Dedifferentiated amniotic fluid mesenchymal stem cell (primary cell): ENCODE results near the gene MYH10.

Experiments
- DNase-seq: peaks from one replicate; pipeline ENCODE4 v3.0.0-alpha.2; 2016; ENCODE audit errors: extremely low spot score

MYH10 gene

DNA sequence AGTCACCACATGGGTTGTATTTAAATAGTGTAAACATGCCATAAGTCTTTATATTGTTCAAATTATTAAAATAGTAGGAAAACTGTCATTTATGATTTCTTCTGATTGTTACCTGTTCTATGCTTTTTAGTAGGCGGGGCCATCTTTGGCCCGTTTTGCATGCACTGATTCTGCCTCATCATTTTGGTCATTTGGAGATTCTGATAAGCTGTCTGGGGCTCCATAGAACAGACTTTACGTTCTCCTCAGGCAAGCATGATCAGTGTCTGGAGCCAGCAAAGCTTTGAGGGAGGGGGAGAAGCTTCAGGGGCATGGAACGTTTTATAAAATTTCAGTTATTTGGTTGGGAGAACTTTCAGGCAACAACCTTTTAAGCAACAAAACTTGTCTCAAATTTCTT is 186.0 kb downstream of the MYH10 start:
- DNase-seq: no peak

DNA sequence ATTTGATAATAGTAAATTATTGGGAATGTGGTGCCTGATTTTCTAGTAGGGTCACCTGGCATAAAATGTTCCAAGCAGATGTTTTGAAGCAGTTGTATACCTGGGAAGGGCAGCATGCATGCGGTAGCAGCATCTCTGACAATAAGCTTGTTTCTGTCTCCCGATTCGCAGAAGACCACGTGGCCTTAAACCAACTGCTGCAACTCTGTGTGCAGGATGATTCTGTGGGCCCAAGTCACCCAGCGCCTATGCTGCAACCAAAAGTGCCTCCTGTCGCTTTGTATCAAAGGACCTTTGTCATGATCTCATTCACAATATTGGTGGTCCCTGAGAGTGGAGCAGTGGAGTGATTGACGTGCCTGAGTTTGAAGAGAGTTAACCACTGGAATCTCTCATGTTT is 186.8 kb downstream of the MYH10 start:
- DNase-seq: no peak

DNA sequence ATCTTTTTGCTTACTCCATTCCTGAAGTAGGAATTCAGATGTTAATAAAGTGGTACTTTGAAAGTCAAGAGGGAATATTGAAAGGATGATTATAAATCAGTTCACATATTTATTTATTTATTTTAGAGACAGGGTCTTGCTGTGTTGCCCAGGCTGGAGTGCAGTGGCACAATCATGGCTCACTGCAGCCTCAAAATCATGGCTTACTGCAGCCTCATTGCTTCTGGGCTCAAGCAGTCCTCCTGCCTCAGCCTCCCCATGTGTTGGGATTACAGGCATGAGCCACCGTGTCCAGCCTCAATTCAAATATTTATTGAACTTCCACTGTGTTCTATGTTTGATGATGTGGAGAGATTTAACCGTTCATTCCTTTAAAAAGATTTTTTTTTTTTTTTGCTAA is 188.2 kb downstream of the MYH10 start:
- no peak for DNase-seq

DNA sequence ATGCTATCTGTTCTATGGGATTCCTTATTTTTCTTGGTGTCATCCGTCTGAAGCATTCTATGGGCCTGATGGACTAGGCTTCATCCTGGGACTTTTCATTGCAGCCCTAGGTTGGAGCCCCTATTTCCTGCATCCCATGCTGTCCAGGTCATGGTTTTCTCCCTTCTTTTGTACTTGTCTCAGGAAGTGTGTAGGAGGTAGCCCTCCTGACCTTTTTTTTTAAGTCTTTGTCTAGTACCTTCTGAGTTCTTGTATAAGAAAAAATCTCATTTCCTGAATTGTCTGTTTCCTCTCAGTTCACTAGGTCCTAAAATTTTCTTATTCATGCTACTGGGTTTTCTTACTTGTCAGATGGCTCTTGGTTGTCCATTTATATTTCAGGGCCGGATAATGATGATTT is 188.8 kb downstream of the MYH10 start:
- DNase-seq: no peak

DNA sequence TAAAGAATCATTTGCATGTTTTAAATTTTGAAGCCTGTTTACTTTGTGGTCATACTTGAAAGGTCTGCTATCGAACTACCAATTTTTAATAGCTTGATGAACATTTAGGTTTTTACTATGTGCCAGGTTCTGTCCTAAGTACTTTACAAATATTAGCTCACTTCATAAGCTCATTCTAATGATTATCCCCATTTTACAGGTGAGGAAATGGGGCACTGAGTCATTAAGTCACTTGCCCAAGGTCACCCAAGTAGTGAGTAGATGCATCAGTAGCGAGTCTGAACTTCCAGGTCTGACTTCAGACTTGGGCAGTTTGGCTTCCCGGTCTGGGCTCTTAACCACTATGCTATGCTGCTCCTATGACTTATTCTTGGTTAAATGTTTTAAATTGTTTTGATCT is 190.8 kb downstream of the MYH10 start:
- no peak for DNase-seq

DNA sequence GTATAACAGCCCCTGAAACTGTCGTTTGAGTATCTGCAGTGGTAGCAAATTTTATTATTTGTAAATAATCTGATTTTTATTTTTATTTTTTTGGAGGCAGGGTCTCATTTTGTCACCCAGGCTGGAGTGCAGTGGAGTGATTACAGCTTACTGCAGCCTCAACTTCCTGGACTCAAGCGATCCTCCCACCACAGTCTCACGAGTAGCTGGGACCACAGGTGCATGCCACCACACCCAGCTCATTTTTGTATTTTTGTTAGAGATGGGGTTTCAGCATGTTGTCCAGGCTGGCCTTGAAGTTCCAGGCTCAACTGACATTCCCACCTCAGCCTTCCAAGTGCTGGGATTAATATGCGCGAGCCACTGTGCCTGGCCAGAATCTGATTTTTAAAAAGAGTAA is 192.1 kb downstream of the MYH10 start:
- DNase-seq: no peak

DNA sequence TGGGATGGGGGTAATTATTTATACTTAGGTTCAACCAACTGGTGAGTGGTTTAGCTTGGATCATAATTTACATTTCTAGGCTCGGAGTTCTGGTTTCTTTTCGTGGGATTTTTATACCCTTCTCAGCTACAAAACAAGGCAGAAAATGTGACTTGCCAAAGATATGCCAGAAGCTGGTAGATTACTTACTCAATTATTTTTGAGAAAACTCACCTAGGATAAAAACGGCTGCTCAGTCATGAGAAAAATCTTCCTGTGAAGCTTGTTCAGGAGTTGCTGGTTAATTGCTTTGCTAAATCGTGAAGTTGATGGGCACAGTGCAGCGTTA is 193.7 kb downstream of the MYH10 start:
- no peak for DNase-seq

DNA sequence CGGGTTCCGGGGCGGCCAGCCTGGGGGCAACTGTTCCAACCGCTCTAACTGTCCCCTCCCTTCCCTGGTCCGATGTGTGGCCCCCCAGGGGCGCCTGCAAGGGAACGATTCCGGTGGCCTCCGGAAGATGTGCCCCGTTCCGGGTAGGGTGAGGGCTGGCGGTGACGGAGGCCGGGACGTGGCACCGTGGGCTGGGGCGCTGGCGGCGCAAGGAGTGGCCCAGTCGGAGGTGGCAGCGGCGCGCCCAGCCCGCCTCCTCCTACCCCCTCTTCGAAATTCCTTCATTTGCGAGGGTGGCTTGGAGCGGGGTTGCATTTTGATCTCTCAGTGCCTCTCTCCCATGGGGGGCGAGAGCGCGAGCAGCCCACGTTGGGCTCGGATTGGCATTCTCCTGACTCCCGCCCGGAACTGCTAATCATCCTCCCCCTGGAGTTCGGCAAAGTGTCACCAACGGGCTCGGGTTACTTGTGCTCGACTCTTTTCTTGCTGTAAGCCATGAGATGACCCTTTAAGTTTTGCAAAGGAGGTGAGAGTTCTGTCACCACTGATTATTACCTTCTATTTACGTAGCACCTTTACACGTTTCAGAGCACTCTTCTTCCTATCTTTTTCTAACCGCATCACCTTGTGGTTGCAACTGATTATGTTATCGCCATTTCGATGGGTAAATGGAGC is 194.2 kb downstream of the MYH10 start:
- peak; percentile 56 for DNase-seq

DNA sequence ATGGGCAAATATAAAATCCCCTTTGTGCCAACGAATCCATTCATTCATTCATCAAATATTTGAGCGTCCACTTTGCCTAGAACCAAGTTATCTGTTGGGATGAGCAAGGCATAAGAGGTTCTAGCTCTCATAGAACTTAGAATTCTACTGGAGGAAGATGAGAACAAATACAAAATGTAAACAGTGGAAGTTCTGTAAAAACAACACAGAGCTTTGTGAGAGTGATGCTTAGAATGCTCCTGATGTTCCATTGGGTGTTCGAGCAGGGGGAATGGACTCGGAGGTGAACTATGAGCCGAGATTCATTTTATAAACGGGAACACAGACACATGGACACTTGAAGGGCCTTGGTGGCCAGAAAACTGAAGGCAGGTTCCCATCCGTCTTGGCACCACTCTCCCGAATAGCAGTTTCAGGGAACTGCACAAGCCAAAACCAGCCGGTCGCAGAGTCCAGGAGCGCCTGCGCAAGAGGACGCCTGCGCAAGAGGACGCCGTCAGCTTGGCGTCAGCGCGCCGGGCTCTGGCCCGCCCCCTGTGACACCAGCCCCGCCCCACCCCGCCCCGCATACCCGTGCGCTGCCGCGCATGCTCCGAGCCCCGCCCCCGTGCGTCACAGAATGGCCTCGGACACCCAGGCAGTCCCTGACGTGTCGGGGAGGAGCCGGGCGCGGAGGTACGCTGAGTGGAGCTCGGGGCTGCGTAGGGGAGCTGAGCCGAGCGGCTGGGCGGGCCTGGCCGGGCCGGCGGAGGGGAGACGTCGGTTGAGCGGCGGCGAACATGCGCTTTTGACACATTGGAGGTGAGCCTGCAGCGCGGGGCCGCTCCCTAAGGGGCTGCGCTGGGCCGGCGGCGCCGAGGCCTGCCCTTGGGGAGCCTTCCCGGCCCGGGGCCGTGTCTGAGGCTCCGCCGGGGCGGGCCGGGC is 195.0 kb downstream of the MYH10 start, which contains the start of gene NDEL1:
Gene NDEL1 (plus strand): TSS at position 640 of the 924 bp plus-strand sequence. CDS start 8,388 bp downstream, outside the sequence.
- peak; percentile 97 for DNase-seq

DNA sequence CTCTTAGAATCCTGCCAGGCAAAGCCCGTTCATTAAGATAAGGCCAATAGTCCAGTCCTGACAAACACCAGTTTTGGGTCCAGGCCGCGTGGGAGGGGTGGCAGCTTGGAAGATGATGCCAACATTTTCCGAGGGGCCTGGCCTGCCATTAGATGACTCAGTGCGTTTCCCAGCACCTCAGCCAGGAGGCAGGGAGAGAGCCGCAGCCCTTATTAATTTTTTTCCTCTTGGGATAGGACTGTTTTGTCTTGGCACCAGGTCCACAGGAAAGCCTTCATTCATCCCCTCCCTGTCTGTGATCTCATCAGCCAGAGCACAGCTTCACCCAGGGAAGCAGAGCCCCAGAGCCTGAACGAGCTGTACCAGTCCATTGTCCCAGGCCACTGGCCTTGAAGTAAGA is 199.6 kb downstream of the MYH10 start:
- no peak for DNase-seq

DNA sequence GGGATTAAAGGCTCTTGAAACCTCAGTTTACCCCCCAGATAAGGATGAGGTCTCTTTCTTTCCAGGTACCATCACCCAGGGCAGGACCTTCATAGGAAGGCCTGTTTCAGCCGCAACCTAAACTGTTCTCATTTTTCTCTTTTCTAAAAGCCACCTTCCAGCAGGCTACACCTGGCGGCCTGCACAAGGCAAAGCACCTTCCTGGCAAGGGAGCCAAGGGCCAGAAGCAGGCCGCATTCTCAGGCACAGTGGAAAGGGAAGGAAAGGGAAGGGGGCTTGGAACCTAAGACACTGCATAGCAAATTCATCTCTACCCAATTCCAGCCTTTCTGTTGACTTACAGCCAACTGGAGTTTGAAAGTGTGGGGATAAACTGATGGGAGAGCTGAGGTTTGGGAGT is 203.7 kb downstream of the MYH10 start:
- DNase-seq: no peak

DNA sequence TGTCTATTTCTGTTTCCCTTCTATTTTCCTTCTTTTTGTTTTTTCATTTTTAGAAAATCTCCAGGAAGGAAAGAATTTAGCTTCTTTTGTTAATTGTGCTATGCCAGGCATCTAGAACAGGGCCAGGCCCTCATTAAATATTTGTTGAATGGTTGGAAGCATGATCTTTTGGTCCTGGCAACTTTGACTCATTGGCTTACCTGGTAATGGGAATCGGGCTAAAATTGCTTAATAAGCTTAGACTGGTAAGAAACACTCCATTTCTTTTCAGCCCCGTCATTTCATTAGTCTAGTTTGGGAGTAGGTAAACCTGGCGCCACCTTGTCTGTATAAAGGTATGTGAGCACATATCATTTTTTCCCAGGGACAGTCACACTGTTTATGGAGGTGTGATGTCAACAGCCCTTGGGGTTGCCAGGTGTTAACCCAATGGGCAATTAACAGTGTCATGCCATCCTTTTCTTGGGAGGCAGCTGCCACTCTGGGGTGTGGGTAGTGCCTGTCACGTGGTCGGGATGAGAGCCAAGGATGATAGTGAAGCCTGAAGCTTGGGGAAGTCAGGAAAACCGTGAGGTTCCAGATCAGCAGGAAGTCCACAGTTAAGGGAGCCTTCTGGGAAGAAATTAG is 204.3 kb downstream of the MYH10 start:
- no peak for DNase-seq
